Stimulated activated naive CD8-positive, alpha-beta T cell treated with anti-CD3 and anti-CD28 coated beads, Interleukin-15, amount 100 ng/mL, for 72 hours (primary cell): ENCODE data around the gene ASAP2.
A peak's percentile ranks its signal among the peaks of the same experiment; 100 is the strongest.

ENCODE experiments used
- ATAC-seq: fragments of 150-1000 bp; cut with Tn5 transposase; 2 replicates; pipeline ENCODE4 v1.10.0; 2021; ENCODE audit warnings: mild to moderate bottlenecking, moderate library complexity
- DNase-seq, 2 donors: peaks; one replicate each; pipeline ENCODE4 v3.0.0; 2021 to 2022
- H3K27ac Mint-ChIP-seq, 2 donors: one replicate each; pipeline ENCODE4 v1.8.0; 2022; ENCODE audit warnings: mild to moderate bottlenecking in 2 of 2, mixed read lengths in 2 of 2, moderate library complexity in 2 of 2
- H3K27me3 Mint-ChIP-seq: one replicate; pipeline ENCODE4 v1.8.0; 2022; ENCODE audit warnings: mixed read lengths
- H3K4me1 Mint-ChIP-seq: one replicate; pipeline ENCODE4 v1.8.0; 2022; ENCODE audit warnings: mild to moderate bottlenecking, mixed read lengths
- H3K4me3 Mint-ChIP-seq, 2 donors: one replicate each; pipeline ENCODE4 v1.8.0; 2022; ENCODE audit warnings: mild to moderate bottlenecking in 2 of 2, mixed read lengths in 2 of 2, moderate library complexity in 1 of 2
- H3K9me3 Mint-ChIP-seq, 2 donors: one replicate each; pipeline ENCODE4 v1.8.0; 2022; ENCODE audit warnings: mixed read lengths in 2 of 2

Gene ASAP2

DNA sequence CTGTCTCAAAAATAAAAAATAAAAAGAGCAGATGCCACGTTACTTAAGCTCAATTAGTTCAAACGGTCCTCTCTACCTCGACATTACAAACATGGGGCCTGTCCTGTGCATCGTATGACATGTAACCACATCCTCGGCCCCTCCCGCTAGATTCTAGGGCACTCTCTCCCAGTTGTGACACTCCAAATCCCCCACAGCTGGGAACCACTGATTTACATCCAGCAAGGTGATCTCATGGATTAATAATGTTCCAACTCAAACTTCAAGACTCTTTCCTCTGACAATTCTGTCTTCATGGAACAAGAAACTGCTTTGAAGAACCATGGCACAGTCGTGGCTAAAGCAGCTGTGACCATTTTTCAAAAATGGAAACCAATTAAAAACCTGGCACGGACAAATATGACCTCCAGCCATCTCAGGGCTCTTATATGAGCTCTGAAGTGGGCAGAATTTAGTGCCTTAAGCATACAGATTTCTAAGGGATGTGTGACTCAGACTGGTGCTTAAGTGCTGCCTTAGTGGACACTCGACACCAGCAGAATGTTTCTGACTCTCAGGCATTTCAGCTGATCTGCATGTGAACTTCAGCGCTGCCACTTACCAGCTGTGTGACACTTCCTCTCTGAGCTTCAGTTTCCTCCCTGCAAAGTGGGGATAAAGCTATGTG is 31.7 kb upstream of the ASAP2 start:
- ATAC-seq: no peak
- no peaks in the 10 kb centered on the region for H3K9me3 Mint-ChIP-seq
- no peak for DNase-seq
- peaks cover 40% of the 10 kb centered on the region for H3K27me3 Mint-ChIP-seq
- H3K4me3 Mint-ChIP-seq: no peak overlapping the region
- no peaks in the 10 kb centered on the region for H3K4me1 Mint-ChIP-seq
- H3K27ac Mint-ChIP-seq: no peak overlapping the region

DNA sequence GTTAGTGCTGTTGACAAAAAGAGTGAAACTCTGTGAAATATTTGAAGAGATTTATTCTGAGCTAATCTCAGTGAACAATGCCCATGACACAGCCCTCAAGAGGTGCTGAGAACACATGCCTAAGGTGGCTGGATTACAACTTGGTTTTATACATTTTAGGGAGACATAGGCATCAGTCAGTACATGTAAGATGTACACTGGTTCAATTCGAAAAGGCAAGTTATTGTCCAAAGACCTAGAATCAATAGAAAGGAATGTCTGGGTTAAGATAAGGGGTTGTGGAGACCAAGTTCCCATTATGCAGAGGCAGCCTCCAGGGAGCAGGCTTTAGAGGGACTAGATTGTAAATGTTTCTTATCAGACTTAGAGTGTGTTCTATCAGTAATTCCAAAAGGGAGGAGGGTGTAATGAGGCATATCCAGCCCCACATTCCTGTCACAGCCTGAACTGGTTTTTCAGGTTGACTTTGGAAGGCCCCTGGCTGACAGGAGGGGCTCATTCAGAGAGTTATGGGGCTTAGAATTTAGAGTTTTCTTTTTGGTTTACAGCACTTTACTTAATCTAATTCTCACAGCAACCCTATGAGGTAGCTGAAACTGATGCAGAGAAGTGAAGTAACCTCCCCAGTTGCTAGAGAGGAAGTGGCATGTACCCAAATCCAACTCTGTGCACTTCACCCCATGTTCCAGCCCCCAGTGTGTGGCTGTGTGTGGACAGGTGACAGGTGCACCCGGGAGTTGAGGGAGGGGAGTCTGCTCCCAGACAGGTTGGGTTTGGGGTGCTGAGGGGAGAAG is 28.3 kb upstream of the ASAP2 start:
- no peak overlapping the region for H3K4me3 Mint-ChIP-seq
- H3K27ac Mint-ChIP-seq: no peak overlapping the region
- DNase-seq: no peak
- peaks cover 5 to 7% of the 10 kb centered on the region in 2 donors for H3K9me3 Mint-ChIP-seq
- peaks cover 49% of the 10 kb centered on the region for H3K27me3 Mint-ChIP-seq
- ATAC-seq: no peak
- no peaks in the 10 kb centered on the region for H3K4me1 Mint-ChIP-seq

DNA sequence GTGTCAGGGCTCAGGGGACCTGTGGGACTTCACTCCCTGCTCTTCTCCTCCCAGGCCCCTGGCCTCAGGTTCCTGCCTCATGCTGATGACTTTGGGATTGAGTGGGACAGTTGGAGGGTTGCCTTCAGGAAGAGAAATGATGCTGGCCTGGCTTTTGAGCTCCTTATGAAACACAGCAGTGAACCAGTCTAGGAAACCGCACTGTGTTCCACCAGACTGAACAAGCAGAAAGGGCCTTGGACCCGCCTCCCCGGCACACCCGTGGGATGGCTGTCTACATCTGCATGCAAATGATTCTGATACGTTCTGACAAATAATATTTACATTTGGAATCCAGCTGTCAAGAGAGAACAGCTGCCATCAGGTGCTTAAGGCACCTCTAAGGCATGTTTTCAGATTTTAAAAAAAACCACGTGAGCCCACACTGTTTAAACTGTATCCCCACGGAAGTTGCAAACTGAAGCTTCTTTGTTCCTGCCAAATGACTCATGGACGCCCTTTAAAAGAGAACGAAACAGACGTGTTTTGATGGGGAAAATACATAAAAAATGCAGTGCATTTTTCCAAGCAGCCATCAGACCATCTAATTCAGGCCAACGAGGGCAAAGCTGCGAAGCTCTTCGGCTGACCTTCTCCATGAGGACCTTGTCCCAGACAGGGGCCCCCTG is 27.6 kb upstream of the ASAP2 start:
- no peak for ATAC-seq
- H3K27me3 Mint-ChIP-seq: peaks cover 55% of the 10 kb centered on the region
- H3K27ac Mint-ChIP-seq: peak overlapping the region in 1 of 2 donors; percentile 12
- H3K9me3 Mint-ChIP-seq: peaks cover 5 to 7% of the 10 kb centered on the region in 2 donors
- no peaks in the 10 kb centered on the region for H3K4me1 Mint-ChIP-seq
- H3K4me3 Mint-ChIP-seq: no peak overlapping the region
- DNase-seq: no peak

DNA sequence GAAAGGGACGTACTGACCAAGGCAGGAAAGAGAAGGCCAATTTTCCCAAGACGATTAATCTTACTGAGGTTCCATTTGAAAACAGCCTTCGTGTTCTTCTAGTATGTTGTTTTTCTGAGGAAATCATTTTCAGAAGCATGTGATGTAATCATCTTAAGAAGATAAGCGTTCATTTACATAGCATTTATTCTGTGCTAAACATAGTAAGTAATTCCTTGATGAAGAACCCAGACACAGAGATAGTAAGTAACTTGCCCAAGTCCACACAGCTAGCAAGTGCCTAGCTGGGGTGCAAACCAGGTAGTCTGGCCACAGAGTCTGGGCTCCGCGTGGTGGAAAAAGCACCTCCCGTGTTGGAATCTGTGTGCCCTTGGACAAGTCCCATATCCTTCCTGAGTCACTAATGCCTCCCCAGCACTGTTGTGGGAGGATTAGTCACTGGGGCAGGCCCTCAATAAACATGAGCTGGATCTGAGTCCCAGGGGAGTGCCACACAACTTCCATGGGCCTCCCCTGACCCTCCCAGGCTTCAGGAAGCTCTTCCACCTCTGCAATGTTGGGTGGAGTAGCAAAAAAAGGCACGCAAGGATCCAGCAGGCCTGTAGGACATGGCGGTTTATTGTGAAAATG is 26.9 kb upstream of the ASAP2 start:
- peaks cover 5 to 7% of the 10 kb centered on the region in 2 donors for H3K9me3 Mint-ChIP-seq
- H3K27ac Mint-ChIP-seq: no peak overlapping the region
- peaks cover 54% of the 10 kb centered on the region for H3K27me3 Mint-ChIP-seq
- no peaks in the 10 kb centered on the region for H3K4me1 Mint-ChIP-seq
- ATAC-seq (no peak), DNase-seq (no peak)
- no peak overlapping the region for H3K4me3 Mint-ChIP-seq

DNA sequence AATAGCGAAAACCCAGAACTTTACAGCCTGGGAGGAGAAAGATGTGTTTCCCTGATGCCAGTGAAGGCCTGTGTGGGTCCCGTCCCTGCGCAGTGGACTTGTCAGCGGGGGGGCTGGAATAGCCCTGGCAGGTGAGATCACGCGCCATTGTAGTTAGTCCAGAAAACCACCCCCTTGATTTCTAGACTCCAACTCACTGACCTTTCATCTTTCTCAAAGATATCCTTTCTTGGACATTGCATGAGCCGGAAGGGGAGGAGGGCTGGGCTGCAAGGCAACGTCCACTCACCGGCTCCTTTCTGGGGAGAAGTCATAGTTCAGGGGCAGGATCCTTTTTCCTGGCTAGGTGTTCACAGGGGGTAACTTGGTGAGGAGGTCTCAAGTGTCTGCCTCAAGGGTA is 22.3 kb upstream of the ASAP2 start:
- H3K4me1 Mint-ChIP-seq: no peaks in the 10 kb centered on the region
- DNase-seq (no peak), ATAC-seq (no peak)
- H3K9me3 Mint-ChIP-seq: peaks cover 5 to 7% of the 10 kb centered on the region in 2 donors
- no peak overlapping the region for H3K4me3 Mint-ChIP-seq
- H3K27me3 Mint-ChIP-seq: peaks cover 36% of the 10 kb centered on the region
- no peak overlapping the region for H3K27ac Mint-ChIP-seq

DNA sequence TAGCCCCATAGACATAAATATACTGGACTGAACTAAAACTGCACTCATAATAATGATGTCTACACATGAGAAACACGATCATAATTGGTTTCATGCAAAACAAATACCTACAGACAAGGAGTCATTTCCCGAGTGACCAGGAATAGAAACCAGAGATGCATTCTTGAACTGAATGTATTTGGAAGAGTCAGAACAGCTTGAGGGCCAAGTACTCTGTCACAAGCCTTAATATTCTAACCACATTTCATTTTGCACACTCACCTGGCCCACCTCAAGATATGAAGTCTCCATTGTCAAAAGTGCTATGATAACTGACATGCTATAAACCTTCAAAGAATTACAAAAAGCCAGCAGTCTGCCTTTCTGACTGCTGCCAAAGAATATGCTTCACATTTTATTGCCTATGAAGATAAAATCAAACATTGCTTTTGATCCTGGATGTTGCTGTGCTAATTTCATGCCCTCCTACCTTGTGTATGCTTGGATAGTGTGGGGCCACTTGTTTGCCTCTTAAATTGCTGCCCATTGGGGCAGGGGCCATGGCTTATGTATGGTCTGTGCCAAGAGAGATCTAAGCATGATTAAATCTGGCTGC is 18.9 kb upstream of the ASAP2 start:
- ATAC-seq: no peak
- Mint-ChIP-seq H3K4me1 (no peaks in the 10 kb centered on the region), H3K27me3 (peaks cover 17% of the 10 kb centered on the region), H3K4me3 (no peak overlapping the region), H3K27ac (no peak overlapping the region), H3K9me3 (no peaks in the 10 kb centered on the region)
- no peak for DNase-seq

DNA sequence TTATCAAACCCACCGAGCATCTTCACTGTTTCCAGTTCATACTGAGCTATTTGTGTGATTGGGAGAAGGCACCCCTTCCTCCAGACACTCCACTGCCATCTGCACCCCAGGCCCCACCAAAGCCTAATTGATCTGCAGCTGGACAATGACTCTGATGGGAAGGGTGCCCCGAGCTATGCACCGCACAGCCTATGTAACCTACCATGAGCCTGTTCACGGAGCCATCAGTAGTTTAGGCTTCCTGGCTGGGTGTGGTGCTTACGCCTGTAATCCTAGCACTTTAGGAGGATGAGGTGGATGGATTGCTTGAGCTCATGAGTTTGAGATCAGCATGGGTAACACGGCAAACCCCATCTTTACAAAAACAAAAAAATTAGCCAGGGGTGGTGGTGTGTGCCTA is 17.8 kb upstream of the ASAP2 start:
- Mint-ChIP-seq H3K4me1 (no peaks in the 10 kb centered on the region), H3K9me3 (no peaks in the 10 kb centered on the region), H3K4me3 (no peak overlapping the region), H3K27me3 (peaks cover 7% of the 10 kb centered on the region), H3K27ac (no peak overlapping the region)
- ATAC-seq: no peak
- no peak for DNase-seq

DNA sequence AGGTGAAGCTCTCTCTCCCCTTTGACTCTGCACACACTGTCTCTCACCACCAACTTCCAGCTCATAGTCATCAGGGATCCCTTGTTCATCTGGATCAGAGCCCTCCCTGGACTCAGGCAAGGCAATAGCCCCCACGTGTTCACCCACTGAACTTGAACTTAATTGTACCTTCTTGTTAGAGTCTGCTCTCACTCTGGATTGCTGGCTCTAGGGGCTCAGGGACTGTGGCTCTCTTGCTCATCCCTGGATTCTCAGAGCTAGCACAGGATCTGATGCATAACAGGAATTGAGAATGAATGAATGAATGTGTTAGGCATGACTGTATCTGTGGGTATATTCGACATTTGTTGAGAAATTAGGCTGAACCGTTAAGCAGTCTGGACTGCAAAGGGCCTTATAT is 16.7 kb upstream of the ASAP2 start:
- no peaks in the 10 kb centered on the region for H3K9me3 Mint-ChIP-seq
- no peak overlapping the region for H3K4me3 Mint-ChIP-seq
- ATAC-seq: no peak

DNA sequence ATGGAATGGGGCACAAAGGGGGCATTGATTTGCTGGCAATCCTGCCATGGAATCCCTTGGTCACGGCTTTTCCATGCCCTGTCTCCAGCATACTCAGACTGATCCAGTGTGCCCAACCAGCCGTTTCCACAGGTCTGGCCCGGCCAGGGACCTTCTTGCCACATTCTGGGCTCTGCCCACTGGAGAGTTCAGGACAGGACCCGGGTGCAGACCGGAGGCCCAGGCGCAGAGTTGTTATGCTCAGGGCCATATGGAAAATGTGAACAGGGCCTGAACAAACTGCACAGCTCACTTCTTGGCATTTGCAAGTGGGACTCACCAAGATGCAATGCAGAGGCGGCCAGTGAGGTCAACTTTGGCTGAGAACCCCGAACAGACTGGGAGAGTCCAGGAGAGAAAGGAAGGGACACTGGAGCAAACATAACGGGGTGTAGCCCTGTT is 15.6 kb upstream of the ASAP2 start:
- H3K4me3 Mint-ChIP-seq: no peak overlapping the region
- ATAC-seq: no peak
- H3K4me1 Mint-ChIP-seq: no peaks in the 10 kb centered on the region
- DNase-seq: no peak
- no peak overlapping the region for H3K27ac Mint-ChIP-seq
- H3K9me3 Mint-ChIP-seq: no peaks in the 10 kb centered on the region
- H3K27me3 Mint-ChIP-seq: no peaks in the 10 kb centered on the region

More for the DNA sequence above, 16.7 kb upstream of the ASAP2 start:
- DNase-seq: no peak
- H3K27ac Mint-ChIP-seq: no peak overlapping the region
- H3K27me3 Mint-ChIP-seq: no peaks in the 10 kb centered on the region
- no peaks in the 10 kb centered on the region for H3K4me1 Mint-ChIP-seq

DNA sequence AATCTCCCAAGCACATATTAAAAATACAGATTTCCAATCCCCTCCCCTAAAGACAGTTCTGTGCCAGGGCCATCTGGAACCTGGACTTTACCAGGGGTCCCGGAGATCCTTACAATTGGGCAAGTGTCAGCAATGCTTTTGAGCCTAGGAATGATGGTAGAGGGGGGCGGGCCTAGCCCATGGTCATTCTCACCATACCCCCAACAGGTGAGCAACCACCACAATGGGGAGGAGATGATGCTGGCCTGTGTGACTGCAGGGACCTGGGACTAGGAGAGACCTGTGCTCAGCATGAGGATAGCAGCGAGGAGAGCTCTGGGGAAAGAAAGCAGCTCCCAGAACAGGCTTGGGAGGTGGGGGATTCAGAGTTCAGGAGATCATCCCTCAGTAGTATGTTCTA is 13.9 kb upstream of the ASAP2 start:
- ATAC-seq (no peak), DNase-seq (no peak)
- peaks cover 15% of the 10 kb centered on the region for H3K27me3 Mint-ChIP-seq
- H3K4me1 Mint-ChIP-seq: no peaks in the 10 kb centered on the region
- H3K27ac Mint-ChIP-seq: no peak overlapping the region
- no peak overlapping the region for H3K4me3 Mint-ChIP-seq
- no peaks in the 10 kb centered on the region for H3K9me3 Mint-ChIP-seq

DNA sequence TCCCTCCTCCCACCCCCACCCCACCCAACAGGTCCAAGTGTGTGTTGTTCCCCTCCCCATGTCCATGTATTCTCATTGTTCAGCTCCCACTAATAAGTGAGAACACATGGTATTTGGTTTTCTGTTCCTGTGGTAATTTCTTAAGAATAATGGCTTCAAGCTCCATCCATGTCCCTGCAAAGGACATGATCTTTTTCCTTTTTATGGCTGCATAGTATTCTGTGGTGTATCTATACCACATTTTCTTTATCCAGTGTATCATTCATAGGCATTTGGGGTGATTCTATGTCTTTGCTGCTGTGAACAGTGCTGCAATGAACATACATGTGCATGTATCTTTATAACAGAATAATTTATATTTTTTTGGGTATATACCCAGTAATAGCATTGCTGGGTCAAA is 12.3 kb upstream of the ASAP2 start:
- peaks cover 26% of the 10 kb centered on the region for H3K27me3 Mint-ChIP-seq
- no peak overlapping the region for H3K27ac Mint-ChIP-seq
- DNase-seq (no peak), ATAC-seq (no peak)
- no peaks in the 10 kb centered on the region for H3K9me3 Mint-ChIP-seq
- H3K4me3 Mint-ChIP-seq: no peak overlapping the region
- no peaks in the 10 kb centered on the region for H3K4me1 Mint-ChIP-seq

DNA sequence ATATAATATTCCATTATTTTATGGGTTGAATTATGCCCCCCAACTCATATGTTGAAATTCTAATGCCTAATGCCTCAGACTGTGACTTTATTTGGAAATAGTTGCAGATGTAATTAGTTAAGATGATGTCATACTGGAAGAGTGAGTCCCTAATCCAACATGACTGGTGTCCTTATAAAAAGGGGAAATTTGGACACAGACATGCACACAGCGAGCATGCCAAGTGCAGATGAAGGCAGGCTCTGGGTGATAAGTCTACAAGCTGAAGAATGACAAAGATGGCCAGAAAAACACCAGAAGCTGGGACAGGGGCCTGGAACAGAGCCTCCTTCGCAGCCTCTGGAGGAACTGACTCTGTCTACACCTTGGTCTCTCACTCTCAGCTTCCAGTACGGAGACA is 10.0 kb upstream of the ASAP2 start:
- no peak for ATAC-seq
- H3K27me3 Mint-ChIP-seq: peaks cover 43% of the 10 kb centered on the region
- DNase-seq: no peak
- H3K9me3 Mint-ChIP-seq: no peaks in the 10 kb centered on the region
- H3K27ac Mint-ChIP-seq: no peak overlapping the region
- H3K4me1 Mint-ChIP-seq: no peaks in the 10 kb centered on the region
- no peak overlapping the region for H3K4me3 Mint-ChIP-seq

DNA sequence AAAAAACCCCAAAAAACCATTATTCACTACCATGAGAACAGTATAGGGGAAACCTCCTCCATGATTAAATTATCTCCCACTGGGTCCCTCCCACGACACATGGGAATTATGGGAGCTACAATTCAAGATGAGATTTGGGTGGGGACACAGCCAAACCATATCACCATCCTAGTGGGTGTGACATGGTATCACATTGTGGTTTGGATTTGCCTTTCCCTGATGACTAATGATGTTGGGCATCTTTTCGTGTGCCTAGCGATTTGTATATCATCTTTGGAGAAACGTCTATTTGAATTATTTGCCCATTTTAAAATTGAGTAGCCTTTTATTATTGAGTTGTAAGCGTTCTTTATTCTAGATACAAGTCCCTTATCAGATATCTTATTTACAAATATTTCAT is 8.7 kb upstream of the ASAP2 start:
- no peaks in the 10 kb centered on the region for H3K4me1 Mint-ChIP-seq
- H3K9me3 Mint-ChIP-seq: no peaks in the 10 kb centered on the region
- no peak overlapping the region for H3K27ac Mint-ChIP-seq
- H3K27me3 Mint-ChIP-seq: peaks cover 46% of the 10 kb centered on the region
- no peak for DNase-seq
- ATAC-seq: no peak
- H3K4me3 Mint-ChIP-seq: no peak overlapping the region

DNA sequence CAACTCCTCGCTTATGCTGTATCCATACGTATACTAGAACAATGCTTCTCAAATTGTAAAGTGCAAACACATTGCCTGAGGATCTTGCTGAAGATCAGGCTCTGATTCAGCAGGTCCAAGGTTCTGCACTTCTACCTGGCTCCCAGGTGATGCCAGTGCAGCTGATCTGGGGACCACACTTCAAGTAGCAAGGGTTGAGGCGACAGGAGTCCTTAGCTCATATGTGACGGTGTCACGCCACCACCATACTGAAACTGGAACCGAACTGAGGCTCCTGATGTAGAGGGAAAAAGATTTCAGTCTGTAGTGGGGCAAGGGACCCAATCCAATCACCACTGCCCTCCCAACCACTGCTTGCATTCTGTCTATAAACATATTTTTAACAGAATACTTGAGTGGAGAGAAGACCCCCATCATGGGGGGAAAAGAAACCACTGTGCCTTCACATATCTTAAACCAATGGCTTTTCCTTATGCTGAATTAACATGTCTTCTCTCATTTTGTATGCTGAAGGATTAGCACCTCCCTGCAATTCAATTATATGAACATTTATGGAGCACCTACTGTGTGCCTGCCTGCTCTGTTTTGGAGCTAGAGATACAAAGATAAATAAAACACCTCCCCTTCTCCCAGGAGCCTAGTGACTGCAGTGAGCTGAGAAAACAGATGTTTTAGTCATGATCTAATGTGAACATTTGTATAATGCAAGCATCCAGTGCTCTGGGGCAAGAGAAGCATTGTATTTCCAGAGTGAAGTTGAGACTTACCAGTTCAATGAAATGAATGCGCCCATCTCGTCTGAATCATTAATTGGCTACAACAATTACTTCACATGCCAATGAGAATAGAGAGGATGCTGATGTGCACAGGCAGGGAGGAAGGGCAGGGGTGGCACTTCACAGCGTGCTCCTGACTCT is 6.6 kb upstream of the ASAP2 start:
- H3K9me3 Mint-ChIP-seq: no peaks in the 10 kb centered on the region
- DNase-seq (no peak), ATAC-seq (no peak)
- peak overlapping the region in 1 of 2 donors; percentile 21 for H3K27ac Mint-ChIP-seq
- peaks cover 49% of the 10 kb centered on the region for H3K27me3 Mint-ChIP-seq
- no peaks in the 10 kb centered on the region for H3K4me1 Mint-ChIP-seq
- no peak overlapping the region for H3K4me3 Mint-ChIP-seq

DNA sequence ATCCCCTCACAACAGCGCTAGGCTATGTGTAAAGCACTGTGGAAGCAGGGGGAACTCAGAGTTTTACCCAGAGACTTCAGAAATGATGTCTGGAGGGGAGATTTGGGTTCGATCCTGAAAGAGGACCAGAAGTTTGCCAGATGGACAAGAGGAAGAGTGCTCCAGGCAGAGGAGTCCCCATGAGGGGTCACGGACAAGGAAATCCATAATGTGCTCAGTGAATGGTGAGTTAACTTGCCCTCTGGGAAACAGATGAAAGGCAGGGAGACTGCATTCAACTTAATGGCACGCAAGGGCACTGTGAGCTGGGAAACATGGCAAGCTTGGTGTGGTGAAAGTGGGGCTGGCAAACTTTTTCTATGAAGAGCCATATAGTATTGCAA is 6.0 kb upstream of the ASAP2 start:
- DNase-seq (no peak), ATAC-seq (no peak)
- Mint-ChIP-seq H3K27me3 (peaks cover 51% of the 10 kb centered on the region), H3K9me3 (no peaks in the 10 kb centered on the region), H3K27ac (no peak overlapping the region), H3K4me3 (no peak overlapping the region), H3K4me1 (peaks cover under 1% of the 10 kb centered on the region)
